ENCODE measurements around the gene UNC5C.

DNA sequence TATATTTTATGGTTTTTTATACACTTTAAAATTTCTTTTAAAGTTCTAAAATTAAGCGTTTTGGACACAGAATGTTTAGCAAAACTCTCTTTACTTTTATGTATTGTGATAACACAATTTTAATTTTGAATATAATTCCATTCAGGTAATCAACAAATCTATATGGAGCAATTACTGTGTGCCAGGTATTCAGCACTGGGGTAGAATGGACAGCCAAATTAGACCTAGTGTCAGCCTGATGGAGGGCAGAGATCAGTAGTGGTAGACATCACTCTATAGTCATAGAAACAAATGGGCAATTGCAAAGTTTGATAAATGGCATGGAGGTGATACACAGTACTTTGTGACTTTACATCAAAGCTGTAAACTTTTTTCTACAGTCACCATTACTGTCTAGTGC lies 41.8 kb upstream of the UNC5C start:
- TF ChIP-seq, protein P1, sequence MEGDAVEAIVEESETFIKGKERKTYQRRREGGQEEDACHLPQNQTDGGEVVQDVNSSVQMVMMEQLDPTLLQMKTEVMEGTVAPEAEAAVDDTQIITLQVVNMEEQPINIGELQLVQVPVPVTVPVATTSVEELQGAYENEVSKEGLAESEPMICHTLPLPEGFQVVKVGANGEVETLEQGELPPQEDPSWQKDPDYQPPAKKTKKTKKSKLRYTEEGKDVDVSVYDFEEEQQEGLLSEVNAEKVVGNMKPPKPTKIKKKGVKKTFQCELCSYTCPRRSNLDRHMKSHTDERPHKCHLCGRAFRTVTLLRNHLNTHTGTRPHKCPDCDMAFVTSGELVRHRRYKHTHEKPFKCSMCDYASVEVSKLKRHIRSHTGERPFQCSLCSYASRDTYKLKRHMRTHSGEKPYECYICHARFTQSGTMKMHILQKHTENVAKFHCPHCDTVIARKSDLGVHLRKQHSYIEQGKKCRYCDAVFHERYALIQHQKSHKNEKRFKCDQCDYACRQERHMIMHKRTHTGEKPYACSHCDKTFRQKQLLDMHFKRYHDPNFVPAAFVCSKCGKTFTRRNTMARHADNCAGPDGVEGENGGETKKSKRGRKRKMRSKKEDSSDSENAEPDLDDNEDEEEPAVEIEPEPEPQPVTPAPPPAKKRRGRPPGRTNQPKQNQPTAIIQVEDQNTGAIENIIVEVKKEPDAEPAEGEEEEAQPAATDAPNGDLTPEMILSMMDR (IDR thresholded peaks at IDR 0.05): no peak
- TF ChIP-seq POLR2AphosphoS5 (IDR thresholded peaks at IDR 0.05; ENCODE audit: insufficient read depth in 1 of 2, low read depth in 1 of 2): no peak

Data from vagina (tissue), 2 donors.